ENCODE results near the gene NELL1.

DNA sequence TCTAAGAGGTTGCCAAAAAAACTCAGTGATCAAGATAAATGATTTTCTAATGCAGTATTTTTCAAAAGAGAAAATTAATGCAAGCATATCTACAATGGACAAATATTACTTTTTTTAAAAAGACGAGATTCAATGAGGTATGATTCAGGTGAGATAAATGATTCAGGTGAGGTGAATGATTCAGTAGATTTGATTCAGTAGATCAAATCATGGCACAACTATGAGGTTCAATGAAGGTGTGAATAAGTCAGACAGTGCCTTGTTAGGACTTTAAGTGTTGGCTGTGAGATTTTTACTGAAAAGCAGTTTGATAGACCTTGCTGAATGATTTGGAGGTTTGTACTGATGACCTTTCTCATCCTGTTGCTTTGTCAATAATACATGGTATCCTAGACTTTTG lies 742.2 kb downstream of the NELL1 start:
- TF ChIP-seq, protein P1, sequence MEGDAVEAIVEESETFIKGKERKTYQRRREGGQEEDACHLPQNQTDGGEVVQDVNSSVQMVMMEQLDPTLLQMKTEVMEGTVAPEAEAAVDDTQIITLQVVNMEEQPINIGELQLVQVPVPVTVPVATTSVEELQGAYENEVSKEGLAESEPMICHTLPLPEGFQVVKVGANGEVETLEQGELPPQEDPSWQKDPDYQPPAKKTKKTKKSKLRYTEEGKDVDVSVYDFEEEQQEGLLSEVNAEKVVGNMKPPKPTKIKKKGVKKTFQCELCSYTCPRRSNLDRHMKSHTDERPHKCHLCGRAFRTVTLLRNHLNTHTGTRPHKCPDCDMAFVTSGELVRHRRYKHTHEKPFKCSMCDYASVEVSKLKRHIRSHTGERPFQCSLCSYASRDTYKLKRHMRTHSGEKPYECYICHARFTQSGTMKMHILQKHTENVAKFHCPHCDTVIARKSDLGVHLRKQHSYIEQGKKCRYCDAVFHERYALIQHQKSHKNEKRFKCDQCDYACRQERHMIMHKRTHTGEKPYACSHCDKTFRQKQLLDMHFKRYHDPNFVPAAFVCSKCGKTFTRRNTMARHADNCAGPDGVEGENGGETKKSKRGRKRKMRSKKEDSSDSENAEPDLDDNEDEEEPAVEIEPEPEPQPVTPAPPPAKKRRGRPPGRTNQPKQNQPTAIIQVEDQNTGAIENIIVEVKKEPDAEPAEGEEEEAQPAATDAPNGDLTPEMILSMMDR (IDR thresholded peaks at IDR 0.05; ENCODE audit: poor library complexity): no peak
- TF ChIP-seq EZH2 (IDR thresholded peaks at IDR 0.05; ENCODE audit: borderline replicate concordance): no peak
- no peak for TF ChIP-seq EZH2phosphoT487 (IDR thresholded peaks at IDR 0.05; ENCODE audit: low read depth, severe bottlenecking, unreplicated experiment)

All from hepatocyte (in vitro differentiated cells).